ENCODE results near the gene TRAPPC6A. TPM values are rescaled to one million over a fixed set of nuclear protein-coding genes. Genes with fewer than 3 reads are reported as not detected.

The TRAPPC6A gene
- total and polyA plus RNA-seq, 2 of the 13 experiments (the other 11 are each of a cell fraction or from before 2014, with no cell fraction given): 6.5 to 21.0 TPM

DNA sequence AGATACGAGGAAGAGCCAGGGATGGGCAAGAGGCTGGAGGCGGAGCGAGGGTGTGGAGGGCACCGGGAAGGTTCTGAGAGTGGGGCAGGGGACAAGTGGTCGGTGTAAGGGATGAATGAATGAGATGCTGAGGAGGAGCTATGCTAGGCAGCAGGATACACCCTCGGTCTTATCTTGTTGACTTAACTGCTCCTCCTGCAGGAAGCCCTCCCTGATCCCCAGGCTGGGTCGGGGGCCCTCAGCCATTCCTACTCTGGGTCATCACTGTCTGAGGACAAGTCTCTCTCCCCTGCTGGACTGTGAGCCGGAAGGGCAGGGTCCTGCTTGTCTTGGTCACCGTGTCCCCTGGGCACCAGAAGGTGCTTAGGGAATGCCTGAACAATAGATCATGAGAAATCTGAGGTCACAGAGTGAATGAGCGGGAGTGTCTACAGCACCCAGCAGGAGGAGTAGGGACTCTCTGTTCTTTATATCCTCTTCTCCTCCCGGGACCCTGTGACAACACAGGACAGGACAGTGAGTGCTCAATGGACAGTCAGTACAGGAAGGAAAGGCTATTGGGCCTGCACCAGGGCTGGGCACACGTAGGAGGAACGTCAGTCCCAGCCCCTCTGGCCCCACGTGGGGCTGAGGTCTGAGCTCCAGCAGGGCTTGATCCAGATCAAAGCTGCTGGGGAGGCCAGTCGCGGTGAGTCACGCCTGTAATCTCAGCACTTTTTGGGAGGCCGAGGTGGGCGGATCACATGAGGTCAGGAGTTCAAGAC, 23.8 kb downstream of the TRAPPC6A start (continued):
- TF ChIP-seq, protein P1, sequence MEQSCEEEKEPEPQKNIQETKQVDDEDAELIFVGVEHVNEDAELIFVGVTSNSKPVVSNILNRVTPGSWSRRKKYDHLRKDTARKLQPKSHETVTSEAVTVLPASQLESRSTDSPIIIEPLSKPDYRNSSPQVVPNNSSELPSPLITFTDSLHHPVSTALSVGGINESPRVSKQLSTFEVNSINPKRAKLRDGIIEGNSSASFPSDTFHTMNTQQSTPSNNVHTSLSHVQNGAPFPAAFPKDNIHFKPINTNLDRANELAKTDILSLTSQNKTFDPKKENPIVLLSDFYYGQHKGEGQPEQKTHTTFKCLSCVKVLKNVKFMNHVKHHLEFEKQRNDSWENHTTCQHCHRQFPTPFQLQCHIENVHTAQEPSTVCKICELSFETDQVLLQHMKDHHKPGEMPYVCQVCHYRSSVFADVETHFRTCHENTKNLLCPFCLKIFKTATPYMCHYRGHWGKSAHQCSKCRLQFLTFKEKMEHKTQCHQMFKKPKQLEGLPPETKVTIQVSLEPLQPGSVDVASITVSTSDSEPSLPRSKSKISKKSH (CRISPR knock-in tag; IDR thresholded peaks at IDR 0.05; ENCODE audit: borderline replicate concordance): no peak
- TF ChIP-seq ZNF292 (CRISPR knock-in tag; IDR thresholded peaks at IDR 0.05; ENCODE audit: borderline replicate concordance, low read depth): 0 out of 2 replicates have a peak, but pooled peaks have one; percentile 35
- TF ChIP-seq, protein P2, sequence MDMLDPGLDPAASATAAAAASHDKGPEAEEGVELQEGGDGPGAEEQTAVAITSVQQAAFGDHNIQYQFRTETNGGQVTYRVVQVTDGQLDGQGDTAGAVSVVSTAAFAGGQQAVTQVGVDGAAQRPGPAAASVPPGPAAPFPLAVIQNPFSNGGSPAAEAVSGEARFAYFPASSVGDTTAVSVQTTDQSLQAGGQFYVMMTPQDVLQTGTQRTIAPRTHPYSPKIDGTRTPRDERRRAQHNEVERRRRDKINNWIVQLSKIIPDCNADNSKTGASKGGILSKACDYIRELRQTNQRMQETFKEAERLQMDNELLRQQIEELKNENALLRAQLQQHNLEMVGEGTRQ (IDR thresholded peaks at IDR 0.05; ENCODE audit: low read depth, low read length): peak; percentile 74
- TF ChIP-seq, protein P2 (CRISPR knock-in tag; IDR thresholded peaks at IDR 0.05; ENCODE audit: borderline replicate concordance): peak; percentile 50; the same call in 1 of the 2 replicates
- TF ChIP-seq NR2F6 (IDR thresholded peaks at IDR 0.05): peak; percentile 67
- peak; percentile 93 for TF ChIP-seq NR2F6 (CRISPR knock-in tag; IDR thresholded peaks at IDR 0.05)
- TF ChIP-seq MAF1 (CRISPR knock-in tag; IDR thresholded peaks at IDR 0.05; ENCODE audit: borderline replicate concordance): no peak
- no peak for TF ChIP-seq ZNF260 (CRISPR knock-in tag; IDR thresholded peaks at IDR 0.05; ENCODE audit: borderline replicate concordance, low read depth)
- TF ChIP-seq, protein P3, sequence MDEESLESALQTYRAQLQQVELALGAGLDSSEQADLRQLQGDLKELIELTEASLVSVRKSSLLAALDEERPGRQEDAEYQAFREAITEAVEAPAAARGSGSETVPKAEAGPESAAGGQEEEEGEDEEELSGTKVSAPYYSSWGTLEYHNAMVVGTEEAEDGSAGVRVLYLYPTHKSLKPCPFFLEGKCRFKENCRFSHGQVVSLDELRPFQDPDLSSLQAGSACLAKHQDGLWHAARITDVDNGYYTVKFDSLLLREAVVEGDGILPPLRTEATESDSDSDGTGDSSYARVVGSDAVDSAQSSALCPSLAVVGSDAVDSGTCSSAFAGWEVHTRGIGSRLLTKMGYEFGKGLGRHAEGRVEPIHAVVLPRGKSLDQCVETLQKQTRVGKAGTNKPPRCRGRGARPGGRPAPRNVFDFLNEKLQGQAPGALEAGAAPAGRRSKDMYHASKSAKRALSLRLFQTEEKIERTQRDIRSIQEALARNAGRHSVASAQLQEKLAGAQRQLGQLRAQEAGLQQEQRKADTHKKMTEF (CRISPR knock-in tag; IDR thresholded peaks at IDR 0.05): peak; percentile 76
- peak; percentile 99 for TF ChIP-seq ZNF121 (CRISPR knock-in tag; IDR thresholded peaks at IDR 0.05)
- peak; percentile 35; the same call in 1 of the 2 replicates for TF ChIP-seq MAFF (IDR thresholded peaks at IDR 0.05; ENCODE audit: low read depth, low read length)
- peak; percentile 57; the same call in 1 of the 2 replicates for TF ChIP-seq ZNF788 (CRISPR knock-in tag; IDR thresholded peaks at IDR 0.05; ENCODE audit: borderline replicate concordance)
- peak; percentile 22; the same call in 1 of the 2 replicates for TF ChIP-seq ZNF605 (CRISPR knock-in tag; IDR thresholded peaks at IDR 0.05)
- TF ChIP-seq NR2F1 (CRISPR knock-in tag; IDR thresholded peaks at IDR 0.05): peak; percentile 26 to 74; a peak in 2 of 4 replicates
- TF ChIP-seq ZNF766 (CRISPR knock-in tag; IDR thresholded peaks at IDR 0.05; ENCODE audit: borderline replicate concordance): no peak
- no peak for TF ChIP-seq PRPF4 (IDR thresholded peaks at IDR 0.05; ENCODE audit: low read depth, low read length, poor library complexity, severe bottlenecking)
- no peak for TF ChIP-seq FOXA1 (IDR thresholded peaks at IDR 0.05)
- peak; percentile 79 for TF ChIP-seq FOXA1 (CRISPR knock-in tag; IDR thresholded peaks at IDR 0.05)
- TF ChIP-seq, protein P4, sequence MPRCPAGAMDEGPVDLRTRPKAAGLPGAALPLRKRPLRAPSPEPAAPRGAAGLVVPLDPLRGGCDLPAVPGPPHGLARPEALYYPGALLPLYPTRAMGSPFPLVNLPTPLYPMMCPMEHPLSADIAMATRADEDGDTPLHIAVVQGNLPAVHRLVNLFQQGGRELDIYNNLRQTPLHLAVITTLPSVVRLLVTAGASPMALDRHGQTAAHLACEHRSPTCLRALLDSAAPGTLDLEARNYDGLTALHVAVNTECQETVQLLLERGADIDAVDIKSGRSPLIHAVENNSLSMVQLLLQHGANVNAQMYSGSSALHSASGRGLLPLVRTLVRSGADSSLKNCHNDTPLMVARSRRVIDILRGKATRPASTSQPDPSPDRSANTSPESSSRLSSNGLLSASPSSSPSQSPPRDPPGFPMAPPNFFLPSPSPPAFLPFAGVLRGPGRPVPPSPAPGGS (CRISPR knock-in tag; IDR thresholded peaks at IDR 0.05): 0 out of 2 replicates have a peak, but pooled peaks have one; percentile 32
- TF ChIP-seq, protein P5, sequence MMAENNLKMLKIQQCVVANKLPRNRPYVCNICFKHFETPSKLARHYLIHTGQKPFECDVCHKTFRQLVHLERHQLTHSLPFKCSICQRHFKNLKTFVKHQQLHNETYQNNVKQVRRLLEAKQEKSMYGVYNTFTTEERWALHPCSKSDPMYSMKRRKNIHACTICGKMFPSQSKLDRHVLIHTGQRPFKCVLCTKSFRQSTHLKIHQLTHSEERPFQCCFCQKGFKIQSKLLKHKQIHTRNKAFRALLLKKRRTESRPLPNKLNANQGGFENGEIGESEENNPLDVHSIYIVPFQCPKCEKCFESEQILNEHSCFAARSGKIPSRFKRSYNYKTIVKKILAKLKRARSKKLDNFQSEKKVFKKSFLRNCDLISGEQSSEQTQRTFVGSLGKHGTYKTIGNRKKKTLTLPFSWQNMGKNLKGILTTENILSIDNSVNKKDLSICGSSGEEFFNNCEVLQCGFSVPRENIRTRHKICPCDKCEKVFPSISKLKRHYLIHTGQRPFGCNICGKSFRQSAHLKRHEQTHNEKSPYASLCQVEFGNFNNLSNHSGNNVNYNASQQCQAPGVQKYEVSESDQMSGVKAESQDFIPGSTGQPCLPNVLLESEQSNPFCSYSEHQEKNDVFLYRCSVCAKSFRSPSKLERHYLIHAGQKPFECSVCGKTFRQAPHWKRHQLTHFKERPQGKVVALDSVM (CRISPR knock-in tag; IDR thresholded peaks at IDR 0.05): peak; percentile 93
- TF ChIP-seq HNF4A (CRISPR knock-in tag; IDR thresholded peaks at IDR 0.05): peak; percentile 71

Data from HepG2 (cell line).